A673 (cell line): ENCODE results near the gene SRSF6.

Source experiments
- EZH2 ChIP-seq: fragments of 200-600 bp; sonication (generic); IDR thresholded peaks from 2 replicates; pipeline ENCODE4 v1.6.1; 2017; ENCODE audit warnings: borderline replicate concordance, low read depth, mild to moderate bottlenecking, mixed read lengths, antibody characterized with exemption, low read length; ENCODE audit not compliant: poor library complexity, severe bottlenecking
- TF ChIP-seq, protein P1 (sequence below): fragments of 300-800, 200-600 bp; sonication (generic); conservative IDR thresholded peaks from 2 replicates; pipeline ENCODE4 v1.5.1; 2017; ENCODE audit warnings: low read depth, mild to moderate bottlenecking, antibody characterized with exemption, low read length, moderate library complexity, mixed read lengths

GRCh38 chr20:43490038-43490437 lies 32.3 kb downstream of the SRSF6 start:
- TF ChIP-seq, protein P1, sequence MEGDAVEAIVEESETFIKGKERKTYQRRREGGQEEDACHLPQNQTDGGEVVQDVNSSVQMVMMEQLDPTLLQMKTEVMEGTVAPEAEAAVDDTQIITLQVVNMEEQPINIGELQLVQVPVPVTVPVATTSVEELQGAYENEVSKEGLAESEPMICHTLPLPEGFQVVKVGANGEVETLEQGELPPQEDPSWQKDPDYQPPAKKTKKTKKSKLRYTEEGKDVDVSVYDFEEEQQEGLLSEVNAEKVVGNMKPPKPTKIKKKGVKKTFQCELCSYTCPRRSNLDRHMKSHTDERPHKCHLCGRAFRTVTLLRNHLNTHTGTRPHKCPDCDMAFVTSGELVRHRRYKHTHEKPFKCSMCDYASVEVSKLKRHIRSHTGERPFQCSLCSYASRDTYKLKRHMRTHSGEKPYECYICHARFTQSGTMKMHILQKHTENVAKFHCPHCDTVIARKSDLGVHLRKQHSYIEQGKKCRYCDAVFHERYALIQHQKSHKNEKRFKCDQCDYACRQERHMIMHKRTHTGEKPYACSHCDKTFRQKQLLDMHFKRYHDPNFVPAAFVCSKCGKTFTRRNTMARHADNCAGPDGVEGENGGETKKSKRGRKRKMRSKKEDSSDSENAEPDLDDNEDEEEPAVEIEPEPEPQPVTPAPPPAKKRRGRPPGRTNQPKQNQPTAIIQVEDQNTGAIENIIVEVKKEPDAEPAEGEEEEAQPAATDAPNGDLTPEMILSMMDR = no peak
- no peak for TF ChIP-seq EZH2
